Activated CD8-positive, alpha-beta T cell treated with anti-CD3 and anti-CD28 coated beads for 36 hours (primary cell): ENCODE data around the gene LENEP. TPM values are rescaled to one million over a fixed set of nuclear protein-coding genes. Genes with fewer than 3 reads are reported as not detected.
"Not testable (repeated sequence)": the region's sequence is repeated elsewhere in the genome, so short reads cannot be mapped to it uniquely, and the experiment has no call there.

Source experiments
- ATAC-seq: fragments of 200-7000 bp; cut with Tn5 transposase; one replicate; pipeline ENCODE4 v1.10.0; 2021; ENCODE audit warnings: mild to moderate bottlenecking, moderate library complexity
- CTCF ChIA-PET: fragments of 350-600 bp; sonication (Branson Sonifier 250); formaldehyde crosslinking; loops from one replicate; lab custom pipeline; 2021; ENCODE audit warnings: antibody characterized with exemption; lab: Charles Lee
- POLR2A ChIA-PET: fragments of 350-600 bp; sonication (Branson Sonifier 250); formaldehyde crosslinking; loops from one replicate; lab custom pipeline; 2021; ENCODE audit warnings: antibody characterized with exemption; lab: Charles Lee
- DNase-seq: peaks from one replicate; pipeline ENCODE4 v3.0.0-alpha.2; 2020
- H3K27ac Mint-ChIP-seq: one replicate; pipeline ENCODE4 v1.8.0; 2021; ENCODE audit warnings: mild to moderate bottlenecking, mixed read lengths
- H3K27me3 Mint-ChIP-seq: one replicate; pipeline ENCODE4 v1.8.0; 2021; ENCODE audit warnings: mixed read lengths
- H3K36me3 Mint-ChIP-seq: one replicate; pipeline ENCODE4 v1.8.0; 2021; ENCODE audit warnings: low read depth, mixed read lengths
- H3K4me1 Mint-ChIP-seq: one replicate; pipeline ENCODE4 v1.8.0; 2021; ENCODE audit warnings: low read depth, mixed read lengths
- H3K4me3 Mint-ChIP-seq: one replicate; pipeline ENCODE4 v1.8.0; 2021; ENCODE audit warnings: mild to moderate bottlenecking, moderate library complexity, mixed read lengths
- H3K9me3 Mint-ChIP-seq: one replicate; pipeline ENCODE4 v1.8.0; 2021; ENCODE audit warnings: mixed read lengths
- intact Hi-C: fragments of 100-400 bp; cut with micrococcal nuclease; formaldehyde crosslinking; loops from one replicate; pipeline ENCODE4 v1.10.0; 2022
- total RNA-seq, 2 experiments: library from RNA; stranded (reverse); gene quantifications; one replicate each; pipeline ENCODE4 v1.2.3, GENCODE V29; 2021
- TF ChIP-seq, protein P1 (sequence below): fragments of 200-600 bp; IDR thresholded peaks from one replicate; pipeline ENCODE4 v1.8.0; 2022; ENCODE audit warnings: antibody characterized with exemption, mild to moderate bottlenecking

LENEP gene
- total RNA-seq, 2 experiments from 2014 or later, result not detected

- ATAC-seq (peak; percentile 29), DNase-seq (peak; percentile 99)
- TF ChIP-seq, protein P1, sequence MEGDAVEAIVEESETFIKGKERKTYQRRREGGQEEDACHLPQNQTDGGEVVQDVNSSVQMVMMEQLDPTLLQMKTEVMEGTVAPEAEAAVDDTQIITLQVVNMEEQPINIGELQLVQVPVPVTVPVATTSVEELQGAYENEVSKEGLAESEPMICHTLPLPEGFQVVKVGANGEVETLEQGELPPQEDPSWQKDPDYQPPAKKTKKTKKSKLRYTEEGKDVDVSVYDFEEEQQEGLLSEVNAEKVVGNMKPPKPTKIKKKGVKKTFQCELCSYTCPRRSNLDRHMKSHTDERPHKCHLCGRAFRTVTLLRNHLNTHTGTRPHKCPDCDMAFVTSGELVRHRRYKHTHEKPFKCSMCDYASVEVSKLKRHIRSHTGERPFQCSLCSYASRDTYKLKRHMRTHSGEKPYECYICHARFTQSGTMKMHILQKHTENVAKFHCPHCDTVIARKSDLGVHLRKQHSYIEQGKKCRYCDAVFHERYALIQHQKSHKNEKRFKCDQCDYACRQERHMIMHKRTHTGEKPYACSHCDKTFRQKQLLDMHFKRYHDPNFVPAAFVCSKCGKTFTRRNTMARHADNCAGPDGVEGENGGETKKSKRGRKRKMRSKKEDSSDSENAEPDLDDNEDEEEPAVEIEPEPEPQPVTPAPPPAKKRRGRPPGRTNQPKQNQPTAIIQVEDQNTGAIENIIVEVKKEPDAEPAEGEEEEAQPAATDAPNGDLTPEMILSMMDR, result no peak
- ChIA-PET CTCF (interaction anchor here (0.8 to 6.5 kb wide), 12 partner anchors 9 to 221 kb away, joined by 3 to 34 read pairs (median 4); partner anchors contain the start of genes PBXIP1, PMVK and PYGO2), POLR2A (interaction anchor here (0.6 to 6.9 kb wide), 9 partner anchors 10 to 196 kb away, joined by 3 to 55 read pairs (median 5); partner anchors contain the start of genes FLAD1, PBXIP1 and PYGO2)
- no peaks in the 10 kb centered on the region for H3K9me3 Mint-ChIP-seq
- H3K36me3 Mint-ChIP-seq, result peaks cover 14% of the 10 kb centered on the region
- intact Hi-C loops, result loop anchor here (5.0 kb wide), 2 partner anchors 44 to 89 kb away; partner anchors contain the start of gene EFNA4
- H3K27ac Mint-ChIP-seq, result no peak overlapping the region
- no peak overlapping the region for H3K4me3 Mint-ChIP-seq
- H3K4me1 Mint-ChIP-seq, result peaks cover 30% of the 10 kb centered on the region
- H3K27me3 Mint-ChIP-seq, result no peaks in the 10 kb centered on the region
Measured at GRCh38 chr1:154973344-154974101, 19.9 kb upstream of the LENEP start.

GRCh38 chr1:154974102-154974807 lies 19.1 kb upstream of the LENEP start, which contains the start of gene CKS1B:
TSS of gene CKS1B (plus strand) at chr1:154974681. CDS start at chr1:154974746, 65 bp downstream.
- H3K27me3 Mint-ChIP-seq, result no peaks in the 10 kb centered on the region
- H3K36me3 Mint-ChIP-seq, result peaks cover 18% of the 10 kb centered on the region
- DNase-seq, result peak; percentile 99
- H3K4me3 Mint-ChIP-seq, result no peak within 1 kb of the TSS
- ChIA-PET CTCF (interaction anchor here (1.0 to 6.5 kb wide), 9 partner anchors 10 to 220 kb away, joined by 3 to 34 read pairs (median 4); partner anchors contain the start of genes PMVK and PYGO2), POLR2A (interaction anchor here (0.9 to 6.9 kb wide), 15 partner anchors 9 to 195 kb away, joined by 3 to 55 read pairs (median 5); partner anchors contain the start of genes FLAD1, LENEP, PBXIP1 and PYGO2)
- peaks cover 30% of the 10 kb centered on the region for H3K4me1 Mint-ChIP-seq
- TF ChIP-seq, protein P1, result no peak
- H3K9me3 Mint-ChIP-seq, result no peaks in the 10 kb centered on the region
- ATAC-seq, result peak; percentile 87
- H3K27ac Mint-ChIP-seq, result no peak within 1 kb of the TSS
- intact Hi-C loops, result loop anchor here (5.0 kb wide), 2 partner anchors 43 to 88 kb away; partner anchors contain the start of gene EFNA4

DNA sequence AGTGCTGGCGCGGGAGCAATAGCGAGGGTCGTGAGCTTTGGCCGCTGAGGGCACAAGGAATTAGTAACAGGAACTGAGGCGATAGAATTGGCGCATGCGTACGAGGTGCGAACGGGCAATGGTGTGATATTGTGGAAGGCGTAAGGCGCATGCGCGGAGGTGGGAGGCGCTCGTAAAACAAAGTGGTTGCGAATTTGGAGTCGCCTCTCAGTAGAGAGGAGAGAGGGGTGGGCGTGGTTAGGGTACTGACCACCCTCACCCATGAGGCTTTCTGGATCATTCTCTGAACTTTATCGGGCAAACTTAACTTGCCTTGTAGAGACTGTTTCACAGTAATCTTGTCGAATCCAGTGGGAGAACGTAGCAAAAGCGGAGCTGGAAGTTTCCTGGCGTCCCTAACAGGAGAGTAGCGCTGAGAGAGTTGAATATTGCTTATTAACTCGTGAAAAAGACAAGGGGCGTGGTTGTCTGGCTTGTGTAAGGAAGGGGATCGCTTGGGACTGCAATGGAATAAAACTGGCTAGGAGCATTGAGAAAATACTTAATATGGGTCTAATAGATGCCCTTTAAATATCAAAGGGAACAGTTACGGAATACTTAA lies 18.5 kb upstream of the LENEP start:
- Mint-ChIP-seq H3K4me1 (peaks cover 25% of the 10 kb centered on the region), H3K4me3 (no peak overlapping the region), H3K27me3 (no peaks in the 10 kb centered on the region), H3K36me3 (peaks cover 22% of the 10 kb centered on the region), H3K9me3 (no peaks in the 10 kb centered on the region), H3K27ac (no peak overlapping the region)
- TF ChIP-seq, protein P1, result no peak
- ChIA-PET CTCF (interaction anchor here (1.0 to 6.5 kb wide), 4 partner anchors 14 to 96 kb away, joined by 4 to 34 read pairs (median 6); partner anchors contain the start of gene PYGO2), POLR2A (interaction anchor here (0.7 to 6.9 kb wide), 14 partner anchors 9 to 194 kb away, joined by 3 to 55 read pairs (median 6); partner anchors contain the start of genes FLAD1, LENEP and PYGO2)
- peak; percentile 60 for ATAC-seq
- intact Hi-C loops, result loop anchor here (5.0 kb wide), 2 partner anchors 42 to 87 kb away; partner anchors contain the start of gene EFNA4
- DNase-seq, result peak; percentile 97

DNA sequence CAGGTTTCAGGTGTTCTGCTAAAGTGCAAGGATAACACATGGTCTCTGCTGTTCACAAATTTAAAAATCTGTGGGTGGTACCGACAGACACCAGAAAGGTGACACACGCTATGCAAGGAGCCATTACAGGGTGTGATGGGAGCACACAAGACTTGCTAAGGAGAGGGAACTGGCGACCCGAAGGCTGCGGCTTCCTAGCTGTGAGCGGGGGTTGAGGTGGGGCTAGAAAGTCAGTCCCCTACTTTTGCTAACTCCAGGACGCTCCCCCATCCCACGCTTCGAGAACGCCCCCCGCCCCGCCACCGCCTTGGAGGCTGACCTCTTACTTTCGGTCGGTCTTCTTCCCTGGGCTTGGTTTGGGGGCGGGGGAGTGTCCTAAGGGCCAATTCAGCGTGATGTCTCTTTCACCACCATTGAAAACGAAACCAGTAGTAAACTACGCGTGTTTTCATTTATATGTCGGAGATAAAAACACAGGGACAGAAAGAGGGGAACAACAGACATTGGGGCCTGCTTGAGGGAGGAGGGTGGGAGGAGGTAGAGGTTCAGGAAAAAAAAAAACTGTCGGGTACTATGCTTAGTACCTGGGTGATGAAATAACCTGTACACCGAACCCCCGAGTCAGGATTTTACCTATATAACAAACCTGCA lies 17.9 kb upstream of the LENEP start:
- Mint-ChIP-seq H3K27ac (no peak overlapping the region), H3K9me3 (no peaks in the 10 kb centered on the region), H3K36me3 (peaks cover 24% of the 10 kb centered on the region), H3K4me1 (peaks cover 25% of the 10 kb centered on the region), H3K4me3 (no peak overlapping the region), H3K27me3 (no peaks in the 10 kb centered on the region)
- intact Hi-C loops, result no loop called here
- CTCF ChIA-PET, result interaction anchor here (1.0 to 6.5 kb wide), 4 partner anchors 23 to 110 kb away, joined by 3 to 34 read pairs (median 4); partner anchors contain the start of gene PMVK
- ATAC-seq (peak; percentile 9), DNase-seq (peak; percentile 81)
- POLR2A ChIA-PET, result interaction anchor here (0.6 to 6.9 kb wide), 15 partner anchors 8 to 471 kb away, joined by 3 to 55 read pairs (median 7); partner anchors contain the start of genes FLAD1, LENEP and PYGO2
- TF ChIP-seq, protein P1, result no peak

DNA sequence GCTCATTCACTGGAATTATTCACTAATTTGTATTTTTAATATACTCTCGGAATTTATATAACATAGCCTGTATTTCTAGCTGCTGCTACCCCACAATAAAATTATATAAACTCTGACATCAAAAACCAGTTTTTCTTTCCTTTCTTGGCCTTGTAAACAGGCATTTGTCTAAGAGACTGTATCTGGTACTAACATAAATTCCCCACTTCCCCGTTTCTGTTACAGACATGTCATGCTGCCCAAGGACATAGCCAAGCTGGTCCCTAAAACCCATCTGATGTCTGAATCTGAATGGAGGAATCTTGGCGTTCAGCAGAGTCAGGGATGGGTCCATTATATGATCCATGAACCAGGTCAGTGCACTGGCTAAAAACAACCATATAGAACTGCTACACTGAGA lies 15.6 kb upstream of the LENEP start:
- H3K4me1 Mint-ChIP-seq, ATAC-seq, H3K9me3 Mint-ChIP-seq, H3K27ac Mint-ChIP-seq, DNase-seq, intact Hi-C loops, H3K27me3 Mint-ChIP-seq: not testable (repeated sequence)
- POLR2A ChIA-PET, result interaction anchor here (0.7 to 4.6 kb wide), 2 partner anchors 16 to 22 kb away, joined by 3 to 33 read pairs; no protein-coding TSS in a partner anchor
- CTCF ChIA-PET, result interaction anchor here (1.7 to 13.2 kb wide), 2 partner anchors 20 to 195 kb away, joined by 3 to 108 read pairs; partner anchors contain the start of gene KRTCAP2
- H3K36me3 Mint-ChIP-seq, result peaks cover 25% of the 10 kb centered on the region
- peak overlapping the region; percentile 17 for H3K4me3 Mint-ChIP-seq
